Thyroid gland (tissue), 4 donors: ENCODE results near the gene CCDC63.

Experiments used
- POLR2A ChIP-seq, 2 donors: fragments of 450-650 bp; IDR thresholded peaks; one replicate each; pipeline ENCODE4 v1.6.1; 2017; ENCODE audit warnings: antibody characterized with exemption in 2 of 2, mild to moderate bottlenecking in 2 of 2, moderate library complexity in 1 of 2
- TF ChIP-seq, protein P1 (sequence below), 6 experiments: fragments of 200-600 bp in 3 of 6; fragments of 450-650 bp in 3 of 6; sonication (generic) in 3 of 6; IDR thresholded peaks; one replicate each; pipeline ENCODE4 v1.5.1; 2016 to 2019; ENCODE audit warnings: antibody characterized with exemption in 6 of 6, mild to moderate bottlenecking in 2 of 6, inconsistent platforms in 1 of 6, moderate library complexity in 1 of 6

DNA sequence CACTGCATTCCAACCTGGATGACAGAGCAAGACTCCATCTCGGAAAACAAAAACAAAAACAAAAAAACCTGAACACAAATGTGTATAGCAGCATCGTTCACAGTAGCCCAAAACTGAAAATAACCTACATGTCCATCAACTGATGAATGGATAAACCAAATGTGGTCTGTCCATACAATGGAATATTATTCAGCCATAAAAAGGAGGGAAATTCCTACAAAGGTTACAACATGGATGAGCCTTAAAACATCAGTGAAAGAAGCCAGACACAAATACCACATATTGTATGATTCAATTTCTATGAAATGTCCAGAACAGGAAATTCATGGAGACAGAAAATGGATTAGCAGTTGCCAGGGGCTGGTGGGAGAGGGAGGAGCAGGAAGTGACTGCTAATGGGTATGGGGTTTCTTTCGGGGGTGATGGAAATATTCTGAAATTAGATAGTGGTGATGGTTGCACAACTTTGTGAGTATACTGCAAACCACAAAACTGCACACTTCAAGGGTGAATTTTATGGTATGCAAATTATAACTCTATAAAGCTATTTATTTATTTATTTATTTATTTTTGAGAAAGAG lies 69.6 kb downstream of the CCDC63 start:
- TF ChIP-seq, protein P1, sequence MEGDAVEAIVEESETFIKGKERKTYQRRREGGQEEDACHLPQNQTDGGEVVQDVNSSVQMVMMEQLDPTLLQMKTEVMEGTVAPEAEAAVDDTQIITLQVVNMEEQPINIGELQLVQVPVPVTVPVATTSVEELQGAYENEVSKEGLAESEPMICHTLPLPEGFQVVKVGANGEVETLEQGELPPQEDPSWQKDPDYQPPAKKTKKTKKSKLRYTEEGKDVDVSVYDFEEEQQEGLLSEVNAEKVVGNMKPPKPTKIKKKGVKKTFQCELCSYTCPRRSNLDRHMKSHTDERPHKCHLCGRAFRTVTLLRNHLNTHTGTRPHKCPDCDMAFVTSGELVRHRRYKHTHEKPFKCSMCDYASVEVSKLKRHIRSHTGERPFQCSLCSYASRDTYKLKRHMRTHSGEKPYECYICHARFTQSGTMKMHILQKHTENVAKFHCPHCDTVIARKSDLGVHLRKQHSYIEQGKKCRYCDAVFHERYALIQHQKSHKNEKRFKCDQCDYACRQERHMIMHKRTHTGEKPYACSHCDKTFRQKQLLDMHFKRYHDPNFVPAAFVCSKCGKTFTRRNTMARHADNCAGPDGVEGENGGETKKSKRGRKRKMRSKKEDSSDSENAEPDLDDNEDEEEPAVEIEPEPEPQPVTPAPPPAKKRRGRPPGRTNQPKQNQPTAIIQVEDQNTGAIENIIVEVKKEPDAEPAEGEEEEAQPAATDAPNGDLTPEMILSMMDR (IDR thresholded peaks at IDR 0.05), result no peak
- TF ChIP-seq POLR2A (IDR thresholded peaks at IDR 0.05), result no peak
